Neural crest cell (in vitro differentiated cells): Measurements from ENCODE around the gene GJC1. TPM values are rescaled to one million over a fixed set of nuclear protein-coding genes. Genes with fewer than 3 reads are reported as not detected.

Experiments used
- DNase-seq: peaks from one replicate; pipeline ENCODE4 v3.0.0; 2021; ENCODE audit warnings: low read depth, mixed read lengths, low spot score
- H3K27ac Mint-ChIP-seq: one replicate; pipeline ENCODE4 v1.8.0; 2021; ENCODE audit warnings: mild to moderate bottlenecking, mixed read lengths; ENCODE audit not compliant: unreplicated experiment
- H3K27me3 Mint-ChIP-seq: 2 replicates; pipeline ENCODE4 v1.8.0; 2021; ENCODE audit warnings: low read depth, mild to moderate bottlenecking, mixed read lengths
- H3K36me3 Mint-ChIP-seq: 2 replicates; pipeline ENCODE4 v1.8.0; 2021; ENCODE audit warnings: low read depth, mild to moderate bottlenecking, mixed read lengths
- H3K4me1 Mint-ChIP-seq: 2 replicates; pipeline ENCODE4 v1.8.0; 2021; ENCODE audit warnings: mixed read lengths
- H3K4me3 Mint-ChIP-seq: one replicate; pipeline ENCODE4 v1.8.0; 2021; ENCODE audit warnings: mild to moderate bottlenecking, mixed read lengths
- H3K9me3 Mint-ChIP-seq: 2 replicates; pipeline ENCODE4 v1.8.0; 2021; ENCODE audit warnings: mixed read lengths
- total RNA-seq: library from RNA; stranded (reverse); gene quantifications from 2 replicates; pipeline ENCODE4 v1.2.1, GENCODE V29; 2021
- TF ChIP-seq, protein P1 (sequence below): fragments of 200-600 bp; sonication (generic); conservative IDR thresholded peaks from 2 replicates; pipeline ENCODE4 v1.5.0; 2021; ENCODE audit warnings: antibody characterized with exemption, mild to moderate bottlenecking

The GJC1 gene
- total RNA-seq, 1 donor from 2014 or later = 145 TPM

DNA sequence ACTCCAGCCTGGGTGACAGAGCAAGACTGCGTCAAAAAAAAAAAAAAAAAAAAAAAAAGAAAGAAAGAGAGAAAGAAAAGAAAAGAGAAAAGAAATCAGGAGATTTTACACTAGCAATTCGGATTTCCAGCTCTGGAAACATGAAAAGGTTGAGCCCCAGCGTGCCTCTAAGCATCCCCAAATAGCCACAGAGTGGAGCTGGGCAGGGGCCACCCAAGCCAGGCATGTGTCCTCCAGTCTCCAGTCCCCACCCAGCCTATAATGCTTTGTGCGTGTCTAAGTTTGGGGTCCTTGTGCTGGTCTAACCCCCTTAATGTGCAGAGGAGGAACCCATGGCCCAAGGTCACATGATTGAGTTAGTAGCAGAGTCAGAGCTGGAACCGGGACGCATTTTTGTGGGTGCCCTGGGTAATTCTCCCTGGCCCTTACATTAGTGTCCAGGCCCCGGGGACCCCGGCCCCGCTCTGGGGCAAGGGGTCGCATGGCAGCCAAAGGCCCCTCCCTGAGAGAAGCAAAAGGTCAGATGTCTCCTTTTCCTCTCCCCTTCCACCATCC is 51.4 kb downstream of the GJC1 start:
- H3K27ac Mint-ChIP-seq = no peak overlapping the region
- peaks cover 22% of the 10 kb centered on the region for H3K4me1 Mint-ChIP-seq
- DNase-seq = no peak
- H3K27me3 Mint-ChIP-seq = peaks cover 9% of the 10 kb centered on the region
- peak overlapping the region; percentile 73 for H3K4me3 Mint-ChIP-seq
- no peaks in the 10 kb centered on the region for H3K36me3 Mint-ChIP-seq
- TF ChIP-seq, protein P1, sequence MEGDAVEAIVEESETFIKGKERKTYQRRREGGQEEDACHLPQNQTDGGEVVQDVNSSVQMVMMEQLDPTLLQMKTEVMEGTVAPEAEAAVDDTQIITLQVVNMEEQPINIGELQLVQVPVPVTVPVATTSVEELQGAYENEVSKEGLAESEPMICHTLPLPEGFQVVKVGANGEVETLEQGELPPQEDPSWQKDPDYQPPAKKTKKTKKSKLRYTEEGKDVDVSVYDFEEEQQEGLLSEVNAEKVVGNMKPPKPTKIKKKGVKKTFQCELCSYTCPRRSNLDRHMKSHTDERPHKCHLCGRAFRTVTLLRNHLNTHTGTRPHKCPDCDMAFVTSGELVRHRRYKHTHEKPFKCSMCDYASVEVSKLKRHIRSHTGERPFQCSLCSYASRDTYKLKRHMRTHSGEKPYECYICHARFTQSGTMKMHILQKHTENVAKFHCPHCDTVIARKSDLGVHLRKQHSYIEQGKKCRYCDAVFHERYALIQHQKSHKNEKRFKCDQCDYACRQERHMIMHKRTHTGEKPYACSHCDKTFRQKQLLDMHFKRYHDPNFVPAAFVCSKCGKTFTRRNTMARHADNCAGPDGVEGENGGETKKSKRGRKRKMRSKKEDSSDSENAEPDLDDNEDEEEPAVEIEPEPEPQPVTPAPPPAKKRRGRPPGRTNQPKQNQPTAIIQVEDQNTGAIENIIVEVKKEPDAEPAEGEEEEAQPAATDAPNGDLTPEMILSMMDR = no peak
- H3K9me3 Mint-ChIP-seq = no peaks in the 10 kb centered on the region

DNA sequence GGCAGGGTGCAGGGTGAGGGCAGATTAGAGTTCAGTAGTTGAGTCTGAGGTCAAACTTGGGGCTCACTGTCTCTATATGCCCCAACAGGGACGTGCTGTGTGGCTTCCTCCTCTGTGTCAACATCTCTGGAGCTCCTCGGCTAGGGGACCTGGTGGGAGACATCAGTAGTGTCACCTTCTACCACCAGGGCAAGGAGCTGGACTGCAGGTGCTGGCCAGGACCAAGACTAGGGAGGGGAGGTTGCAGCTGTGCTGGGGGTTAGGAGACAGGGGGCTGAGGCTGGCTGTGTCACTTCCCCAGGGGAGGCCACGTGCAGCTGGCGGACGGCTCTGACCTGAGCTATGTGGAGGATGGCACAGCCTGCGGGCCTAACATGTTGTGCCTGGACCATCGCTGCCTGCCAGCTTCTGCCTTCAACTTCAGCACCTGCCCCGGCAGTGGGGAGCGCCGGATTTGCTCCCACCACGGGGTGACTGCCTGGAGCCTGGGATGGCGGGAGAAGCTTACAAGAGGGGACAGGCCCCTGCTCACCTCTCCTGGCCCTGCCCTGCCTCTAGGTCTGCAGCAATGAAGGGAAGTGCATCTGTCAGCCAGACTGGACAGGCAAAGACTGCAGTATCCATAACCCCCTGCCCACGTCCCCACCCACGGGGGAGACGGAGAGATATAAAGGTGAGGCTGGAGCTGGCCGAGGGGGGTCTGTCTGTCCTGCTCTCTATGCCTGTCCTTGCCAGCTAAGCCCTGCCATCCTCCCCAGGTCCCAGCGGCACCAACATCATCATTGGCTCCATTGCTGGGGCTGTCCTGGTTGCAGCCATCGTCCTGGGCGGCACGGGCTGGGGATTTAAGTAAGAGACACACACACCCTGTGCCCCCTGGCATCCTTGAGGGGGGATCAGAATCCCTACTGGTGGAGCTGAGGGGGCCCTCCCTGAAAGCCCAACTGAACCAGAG is 52.4 kb downstream of the GJC1 start:
- Mint-ChIP-seq H3K4me1 (peaks cover 20% of the 10 kb centered on the region), H3K27ac (no peak overlapping the region), H3K9me3 (no peaks in the 10 kb centered on the region), H3K4me3 (peak overlapping the region; percentile 27), H3K27me3 (peaks cover 9% of the 10 kb centered on the region), H3K36me3 (no peaks in the 10 kb centered on the region)
- DNase-seq = no peak
- TF ChIP-seq, protein P1 = no peak

DNA sequence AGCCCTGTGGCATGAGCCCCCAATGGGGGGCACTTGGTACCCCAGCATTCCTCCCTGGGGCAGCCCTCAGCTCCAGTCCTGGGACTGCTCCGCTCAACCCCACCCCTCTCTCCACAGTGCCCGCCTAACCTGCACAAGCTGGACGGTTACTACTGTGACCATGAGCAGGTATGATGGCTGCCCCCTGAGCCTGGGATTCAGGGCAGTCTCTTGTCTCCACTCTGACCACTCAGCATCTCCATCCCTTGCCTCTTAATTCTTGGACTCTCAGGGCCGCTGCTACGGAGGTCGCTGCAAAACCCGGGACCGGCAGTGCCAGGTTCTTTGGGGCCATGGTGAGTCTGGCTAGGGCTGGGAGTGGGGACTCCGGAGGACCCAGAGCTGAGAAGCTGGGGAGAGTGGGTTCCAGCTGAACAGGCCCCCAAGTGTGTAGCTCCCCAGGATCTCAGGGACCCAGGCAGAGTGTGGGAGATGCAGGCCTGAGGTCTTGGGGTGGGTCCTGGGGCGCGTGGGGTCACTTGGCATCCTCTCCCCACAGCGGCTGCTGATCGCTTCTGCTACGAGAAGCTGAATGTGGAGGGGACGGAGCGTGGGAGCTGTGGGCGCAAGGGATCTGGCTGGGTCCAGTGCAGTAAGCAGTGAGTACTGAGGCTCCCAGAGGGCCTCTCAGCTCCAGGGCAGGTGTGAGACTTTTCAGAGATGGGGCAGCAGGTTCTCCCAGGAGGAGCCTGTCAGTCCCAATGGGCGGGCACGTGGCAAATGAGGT is 53.3 kb downstream of the GJC1 start:
- no peak for DNase-seq
- no peaks in the 10 kb centered on the region for H3K36me3 Mint-ChIP-seq
- peak overlapping the region; percentile 92 for H3K4me3 Mint-ChIP-seq
- H3K4me1 Mint-ChIP-seq = peaks cover 11% of the 10 kb centered on the region
- no peak overlapping the region for H3K27ac Mint-ChIP-seq
- H3K9me3 Mint-ChIP-seq = no peaks in the 10 kb centered on the region
- TF ChIP-seq, protein P1 = no peak
- H3K27me3 Mint-ChIP-seq = peaks cover 9% of the 10 kb centered on the region

DNA sequence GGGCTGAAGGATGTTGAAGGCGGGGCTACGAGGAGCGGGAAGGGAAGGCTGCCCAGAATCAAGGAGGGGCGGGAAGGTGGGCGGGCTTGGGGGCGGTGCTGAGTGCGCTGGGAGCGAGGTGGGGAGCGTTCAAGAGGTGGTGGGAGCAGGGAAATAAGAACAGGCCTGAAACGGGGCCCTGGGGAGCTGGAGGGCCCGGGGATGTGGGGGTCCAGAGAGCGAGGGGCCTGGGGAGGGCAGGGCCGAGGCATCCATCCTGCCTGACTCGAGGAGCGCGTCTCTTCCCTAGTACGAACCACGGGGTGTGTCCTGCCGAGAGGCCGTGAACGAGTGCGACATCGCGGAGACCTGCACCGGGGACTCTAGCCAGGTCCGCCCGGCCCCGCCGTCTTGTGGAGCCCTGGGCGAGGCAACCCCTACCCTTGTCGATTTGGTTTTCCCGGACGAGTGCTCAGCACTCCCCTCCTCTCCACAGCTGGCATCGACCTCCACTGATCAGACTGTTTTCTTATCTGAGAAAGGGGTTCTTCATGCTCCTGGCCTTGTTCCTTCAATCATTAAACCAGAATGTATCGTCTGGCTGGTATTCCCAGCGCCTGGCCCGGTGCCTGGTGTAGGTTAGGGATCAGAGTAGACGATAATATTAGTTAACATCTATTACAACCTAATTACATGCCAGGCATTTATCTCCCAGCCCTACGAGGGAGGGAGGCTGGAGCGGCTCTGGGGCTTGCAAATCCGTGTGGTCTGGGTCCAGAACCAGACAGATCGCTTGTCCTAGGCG is 54.1 kb downstream of the GJC1 start:
- DNase-seq = peak; percentile 98
- Mint-ChIP-seq H3K9me3 (no peaks in the 10 kb centered on the region), H3K27me3 (peaks cover 9% of the 10 kb centered on the region), H3K4me1 (peaks cover 10% of the 10 kb centered on the region), H3K36me3 (no peaks in the 10 kb centered on the region), H3K27ac (no peak overlapping the region), H3K4me3 (peak overlapping the region; percentile 92)
- TF ChIP-seq, protein P1 = no peak
